ENCODE measurements around the gene ASMT.

ASMT gene

DNA sequence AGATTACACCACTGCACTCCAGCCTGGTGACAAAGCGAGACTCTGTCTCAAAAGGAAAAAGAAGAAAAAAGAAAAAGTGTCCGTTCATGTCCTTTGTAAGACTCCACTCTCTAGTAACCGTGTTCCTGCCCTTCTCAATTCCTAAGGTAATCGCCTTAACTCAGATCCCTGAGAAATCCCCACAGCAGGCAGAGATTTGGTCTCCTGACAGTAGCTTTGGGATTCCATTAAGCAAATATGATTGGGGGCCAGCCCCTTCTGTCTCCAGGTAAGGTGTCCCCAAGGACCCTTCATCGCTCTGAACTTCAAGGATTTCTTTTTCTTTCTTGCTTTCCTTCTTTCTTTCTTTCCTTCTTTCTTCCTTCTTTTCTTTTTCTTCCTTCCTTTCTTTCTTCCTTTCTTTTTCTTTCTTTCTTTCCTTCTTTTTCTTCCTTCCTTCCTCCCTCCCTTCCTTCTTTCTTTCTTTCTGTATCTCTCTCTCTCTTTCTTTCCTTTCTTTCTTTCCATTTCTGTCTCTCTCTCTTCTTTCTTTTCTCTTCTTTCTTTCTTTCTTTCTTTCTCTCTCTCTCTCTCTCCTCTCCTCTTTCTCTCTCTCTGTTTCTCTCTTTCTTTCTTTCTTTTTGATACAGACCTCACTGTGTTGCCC lies 2.1 kb upstream of the ASMT start:
- TF ChIP-seq ZBTB7A (IDR thresholded peaks at IDR 0.05; ENCODE audit: low read depth) (no peak), TEAD4 (IDR thresholded peaks at IDR 0.05) (no peak), TCF12 (IDR thresholded peaks at IDR 0.05; ENCODE audit: low read depth) (no peak), EGR1 (IDR thresholded peaks at IDR 0.05) (no peak), FOXM1 (IDR thresholded peaks at IDR 0.05; ENCODE audit: borderline replicate concordance, low read depth) (no peak), EP300 (IDR thresholded peaks at IDR 0.05; ENCODE audit: borderline replicate concordance) (no peak), RAD21 (IDR thresholded peaks at IDR 0.05; ENCODE audit: low read depth) (no peak), CEBPB (IDR thresholded peaks at IDR 0.05) (no peak), TAF1 (IDR thresholded peaks at IDR 0.05; ENCODE audit: low read depth) (no peak), YY1 (IDR thresholded peaks at IDR 0.05; ENCODE audit: low read depth) (no peak), CREB1 (IDR thresholded peaks at IDR 0.05; ENCODE audit: low read depth) (no peak), NFIC (IDR thresholded peaks at IDR 0.05) (no peak)
- TF ChIP-seq, protein P1, sequence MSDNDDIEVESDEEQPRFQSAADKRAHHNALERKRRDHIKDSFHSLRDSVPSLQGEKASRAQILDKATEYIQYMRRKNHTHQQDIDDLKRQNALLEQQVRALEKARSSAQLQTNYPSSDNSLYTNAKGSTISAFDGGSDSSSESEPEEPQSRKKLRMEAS (IDR thresholded peaks at IDR 0.05) = no peak
- TF ChIP-seq, protein P2, sequence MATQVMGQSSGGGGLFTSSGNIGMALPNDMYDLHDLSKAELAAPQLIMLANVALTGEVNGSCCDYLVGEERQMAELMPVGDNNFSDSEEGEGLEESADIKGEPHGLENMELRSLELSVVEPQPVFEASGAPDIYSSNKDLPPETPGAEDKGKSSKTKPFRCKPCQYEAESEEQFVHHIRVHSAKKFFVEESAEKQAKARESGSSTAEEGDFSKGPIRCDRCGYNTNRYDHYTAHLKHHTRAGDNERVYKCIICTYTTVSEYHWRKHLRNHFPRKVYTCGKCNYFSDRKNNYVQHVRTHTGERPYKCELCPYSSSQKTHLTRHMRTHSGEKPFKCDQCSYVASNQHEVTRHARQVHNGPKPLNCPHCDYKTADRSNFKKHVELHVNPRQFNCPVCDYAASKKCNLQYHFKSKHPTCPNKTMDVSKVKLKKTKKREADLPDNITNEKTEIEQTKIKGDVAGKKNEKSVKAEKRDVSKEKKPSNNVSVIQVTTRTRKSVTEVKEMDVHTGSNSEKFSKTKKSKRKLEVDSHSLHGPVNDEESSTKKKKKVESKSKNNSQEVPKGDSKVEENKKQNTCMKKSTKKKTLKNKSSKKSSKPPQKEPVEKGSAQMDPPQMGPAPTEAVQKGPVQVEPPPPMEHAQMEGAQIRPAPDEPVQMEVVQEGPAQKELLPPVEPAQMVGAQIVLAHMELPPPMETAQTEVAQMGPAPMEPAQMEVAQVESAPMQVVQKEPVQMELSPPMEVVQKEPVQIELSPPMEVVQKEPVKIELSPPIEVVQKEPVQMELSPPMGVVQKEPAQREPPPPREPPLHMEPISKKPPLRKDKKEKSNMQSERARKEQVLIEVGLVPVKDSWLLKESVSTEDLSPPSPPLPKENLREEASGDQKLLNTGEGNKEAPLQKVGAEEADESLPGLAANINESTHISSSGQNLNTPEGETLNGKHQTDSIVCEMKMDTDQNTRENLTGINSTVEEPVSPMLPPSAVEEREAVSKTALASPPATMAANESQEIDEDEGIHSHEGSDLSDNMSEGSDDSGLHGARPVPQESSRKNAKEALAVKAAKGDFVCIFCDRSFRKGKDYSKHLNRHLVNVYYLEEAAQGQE (IDR thresholded peaks at IDR 0.05; ENCODE audit: low read depth) = no peak
- TF ChIP-seq, protein P3, sequence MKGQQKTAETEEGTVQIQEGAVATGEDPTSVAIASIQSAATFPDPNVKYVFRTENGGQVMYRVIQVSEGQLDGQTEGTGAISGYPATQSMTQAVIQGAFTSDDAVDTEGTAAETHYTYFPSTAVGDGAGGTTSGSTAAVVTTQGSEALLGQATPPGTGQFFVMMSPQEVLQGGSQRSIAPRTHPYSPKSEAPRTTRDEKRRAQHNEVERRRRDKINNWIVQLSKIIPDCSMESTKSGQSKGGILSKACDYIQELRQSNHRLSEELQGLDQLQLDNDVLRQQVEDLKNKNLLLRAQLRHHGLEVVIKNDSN (IDR thresholded peaks at IDR 0.05) = no peak

DNA sequence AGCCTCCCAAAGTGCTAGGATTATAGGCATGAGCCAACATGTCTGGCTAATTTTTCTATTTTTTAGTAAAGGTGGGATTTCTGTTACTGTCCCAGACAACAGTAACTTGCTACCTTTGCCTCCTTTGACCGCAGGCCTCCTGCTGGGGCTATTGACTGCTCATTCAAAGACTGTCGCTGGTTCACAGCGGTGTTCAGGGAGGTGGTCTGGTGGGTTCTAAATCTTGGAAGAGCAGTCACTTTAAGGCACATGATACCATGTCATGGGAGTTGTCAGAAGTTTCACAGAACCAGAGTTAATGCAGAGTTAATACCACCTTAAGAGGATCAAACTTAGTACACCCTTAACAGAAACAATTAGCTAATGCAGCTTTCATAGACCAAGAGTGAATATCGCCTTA lies 3.8 kb downstream of the ASMT start:
- TF ChIP-seq, protein P1 (IDR thresholded peaks at IDR 0.05) = no peak
- TF ChIP-seq ZBTB7A (IDR thresholded peaks at IDR 0.05; ENCODE audit: low read depth) (no peak), EP300 (IDR thresholded peaks at IDR 0.05; ENCODE audit: borderline replicate concordance) (no peak), TAF1 (IDR thresholded peaks at IDR 0.05; ENCODE audit: low read depth) (no peak), RAD21 (IDR thresholded peaks at IDR 0.05; ENCODE audit: low read depth) (no peak), TCF12 (IDR thresholded peaks at IDR 0.05; ENCODE audit: low read depth) (no peak), CREB1 (IDR thresholded peaks at IDR 0.05; ENCODE audit: low read depth) (no peak), EGR1 (IDR thresholded peaks at IDR 0.05) (no peak)

DNA sequence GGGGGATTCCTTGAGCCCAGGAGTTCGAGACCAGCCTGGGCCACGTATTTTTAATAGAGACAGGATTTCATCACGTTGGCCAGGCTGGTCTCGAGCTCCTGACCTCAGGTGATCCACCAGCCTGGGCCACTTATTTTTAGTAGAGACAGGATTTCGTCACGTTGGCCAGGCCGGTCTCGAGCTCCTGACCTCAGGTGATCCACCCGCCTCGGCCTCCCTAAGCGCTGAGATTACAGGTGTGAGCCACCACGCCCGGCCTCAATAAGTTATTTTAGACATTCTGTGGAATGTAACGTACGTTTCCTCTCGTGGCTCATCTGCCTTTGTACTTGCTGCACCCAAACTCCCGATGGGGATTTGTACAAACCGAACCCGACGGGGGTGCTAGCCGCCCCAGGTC lies 8.8 kb downstream of the ASMT start:
- no peak for TF ChIP-seq RAD21 (IDR thresholded peaks at IDR 0.05; ENCODE audit: low read depth)
- no peak for TF ChIP-seq YY1 (IDR thresholded peaks at IDR 0.05; ENCODE audit: low read depth)
- no peak for TF ChIP-seq EP300 (IDR thresholded peaks at IDR 0.05; ENCODE audit: borderline replicate concordance)
- no peak for TF ChIP-seq CREB1 (IDR thresholded peaks at IDR 0.05; ENCODE audit: low read depth)
- TF ChIP-seq, protein P1 (IDR thresholded peaks at IDR 0.05) = no peak
- TF ChIP-seq TCF12 (IDR thresholded peaks at IDR 0.05; ENCODE audit: low read depth) = no peak
- TF ChIP-seq, protein P2 (IDR thresholded peaks at IDR 0.05; ENCODE audit: low read depth) = no peak
- TF ChIP-seq ZBTB7A (IDR thresholded peaks at IDR 0.05; ENCODE audit: low read depth) = no peak

DNA sequence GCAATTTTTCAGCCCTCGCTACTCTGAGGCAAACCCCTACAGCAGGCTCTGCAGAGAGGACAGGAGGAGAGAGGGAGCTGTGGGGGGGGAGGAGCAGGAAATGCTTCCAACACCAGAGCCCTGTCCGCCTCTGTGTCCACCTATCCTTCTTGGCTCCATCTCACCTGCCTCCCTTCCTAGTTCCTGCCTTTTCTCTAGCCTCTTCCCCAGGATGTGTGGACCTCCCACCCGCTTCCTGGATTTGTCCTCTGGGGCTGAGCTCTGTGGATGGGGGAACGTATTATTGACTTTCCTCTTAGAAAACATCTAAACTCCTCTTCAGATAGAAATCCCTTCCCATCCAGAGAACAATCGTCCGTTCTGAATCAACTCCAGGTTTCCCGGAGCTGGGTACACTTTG lies 14.4 kb downstream of the ASMT start:
- TF ChIP-seq, protein P2 (IDR thresholded peaks at IDR 0.05; ENCODE audit: low read depth) = no peak
- no peak for TF ChIP-seq RAD21 (IDR thresholded peaks at IDR 0.05; ENCODE audit: low read depth)

DNA sequence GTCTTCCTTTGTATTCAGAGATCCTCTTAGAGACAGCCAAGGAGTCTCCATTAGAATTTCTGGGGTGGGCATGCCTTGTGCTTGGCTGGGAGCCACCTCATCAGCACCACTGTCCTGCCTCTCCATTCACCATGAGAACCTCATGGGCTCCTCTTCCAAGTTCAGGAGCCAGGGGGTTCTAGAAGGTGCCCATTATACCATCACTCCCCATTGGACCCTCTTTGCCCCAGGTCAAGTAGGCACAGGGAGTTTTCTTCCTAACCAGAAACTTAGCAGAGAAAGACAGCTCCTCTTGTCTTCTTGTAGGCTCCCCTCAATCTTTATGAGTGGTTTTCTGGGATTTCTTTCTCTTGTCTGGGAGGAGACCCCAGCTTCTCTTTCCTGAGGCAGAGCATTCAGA lies 31.1 kb downstream of the ASMT start:
- TF ChIP-seq RAD21 (IDR thresholded peaks at IDR 0.05; ENCODE audit: low read depth) (no peak), NFIC (IDR thresholded peaks at IDR 0.05) (no peak), YY1 (IDR thresholded peaks at IDR 0.05; ENCODE audit: low read depth) (no peak), TCF12 (IDR thresholded peaks at IDR 0.05; ENCODE audit: low read depth) (no peak), TEAD4 (IDR thresholded peaks at IDR 0.05) (no peak), FOXM1 (IDR thresholded peaks at IDR 0.05; ENCODE audit: borderline replicate concordance, low read depth) (no peak), EP300 (IDR thresholded peaks at IDR 0.05; ENCODE audit: borderline replicate concordance) (no peak), CEBPB (IDR thresholded peaks at IDR 0.05) (no peak), TAF1 (IDR thresholded peaks at IDR 0.05; ENCODE audit: low read depth) (no peak), ZBTB7A (IDR thresholded peaks at IDR 0.05; ENCODE audit: low read depth) (no peak)
- TF ChIP-seq, protein P1 (IDR thresholded peaks at IDR 0.05) = no peak
- TF ChIP-seq, protein P2 (IDR thresholded peaks at IDR 0.05; ENCODE audit: low read depth) = no peak
- TF ChIP-seq, protein P3 (IDR thresholded peaks at IDR 0.05) = no peak
